GOT3 (cell line): ENCODE results near the gene AK8.
"Not testable (repeated sequence)": the region's sequence is repeated elsewhere in the genome, so short reads cannot be mapped to it uniquely, and the experiment has no call there.

Experiments used
- DNase-seq: peaks from one replicate; lab custom pipeline; 2025; ENCODE audit warnings: mixed read lengths; lab: John Stamatoyannopoulos, UW

AK8 gene

GRCh38 chr9:132742821-132743311 lies 135.2 kb downstream of the AK8 start:
- no peak for DNase-seq

- no peak for DNase-seq
These were observed 137.4 kb downstream of the AK8 start for GRCh38 chr9:132740526-132741309.

- no peak for DNase-seq
These were observed 138.3 kb downstream of the AK8 start for GRCh38 chr9:132739710-132740310.

GRCh38 chr9:132733260-132733815 lies 144.7 kb downstream of the AK8 start:
- no peak for DNase-seq

- DNase-seq, result no peak
These were observed 145.5 kb downstream of the AK8 start for GRCh38 chr9:132732326-132733259.

- no peak for DNase-seq
These were observed 146.9 kb downstream of the AK8 start for GRCh38 chr9:132731230-132731629.

GRCh38 chr9:132730054-132731033 lies 147.7 kb downstream of the AK8 start:
- no peak for DNase-seq

GRCh38 chr9:132729235-132729890 lies 148.7 kb downstream of the AK8 start:
- DNase-seq, result no peak

GRCh38 chr9:132728497-132728896 lies 149.6 kb downstream of the AK8 start:
- no peak for DNase-seq

GRCh38 chr9:132728071-132728470 lies 150.0 kb downstream of the AK8 start:
- DNase-seq, result no peak

- DNase-seq, result no peak
These were observed 151.4 kb downstream of the AK8 start for GRCh38 chr9:132726576-132727130.

GRCh38 chr9:132725306-132725705 lies 152.8 kb downstream of the AK8 start:
- DNase-seq, result no peak

- DNase-seq, result no peak
These were observed 154.3 kb downstream of the AK8 start for GRCh38 chr9:132723809-132724208.

- no peak for DNase-seq
These were observed 155.5 kb downstream of the AK8 start for GRCh38 chr9:132722564-132723065.

- DNase-seq, result no peak
These were observed 156.4 kb downstream of the AK8 start for GRCh38 chr9:132721661-132722060.

GRCh38 chr9:132718381-132718928 lies 159.6 kb downstream of the AK8 start:
- DNase-seq, result not testable (repeated sequence)

- no peak for DNase-seq
These were observed 160.6 kb downstream of the AK8 start for GRCh38 chr9:132717326-132717945.

GRCh38 chr9:132716007-132716406 lies 162.1 kb downstream of the AK8 start:
- no peak for DNase-seq

- DNase-seq, result no peak
These were observed 165.3 kb downstream of the AK8 start for GRCh38 chr9:132712753-132713152.
